ENCODE measurements around the gene KDM7A.

Gene KDM7A

DNA sequence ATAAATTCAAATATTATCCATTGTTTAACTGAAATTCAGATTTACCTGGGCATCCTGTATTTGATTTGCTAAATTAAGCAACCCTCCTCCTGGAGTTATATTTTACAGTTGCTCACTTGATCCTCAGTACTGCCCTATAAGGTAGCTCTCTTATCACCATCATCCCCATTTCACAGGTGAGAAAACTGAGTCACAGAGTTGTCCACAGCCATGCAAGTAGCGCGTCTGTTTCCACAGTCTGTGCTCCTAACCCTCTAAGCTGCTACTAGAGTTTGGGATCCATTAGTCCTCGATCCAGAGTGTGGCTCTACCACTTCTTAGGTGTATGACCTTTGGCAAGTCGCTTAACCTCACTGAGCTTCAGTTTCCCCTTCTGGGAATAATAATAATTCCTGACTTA, 34.9 kb upstream of the KDM7A start:
- no peak overlapping the region for H2AK5ac ChIP-seq (ENCODE audit: low read length)
- H4K91ac ChIP-seq (ENCODE audit: low read depth, low read length) = no peak overlapping the region
- H3K14ac ChIP-seq (ENCODE audit: low read length) = no peak overlapping the region
- no peaks in the 10 kb centered on the region for H3K79me2 ChIP-seq (ENCODE audit: control insufficient read depth, insufficient read depth, low read length, poor library complexity)
- no peak overlapping the region for H3K18ac ChIP-seq (ENCODE audit: low read length)
- H4K12ac ChIP-seq (ENCODE audit: low read depth, low read length) = no peak overlapping the region
- H3K4me1 ChIP-seq (ENCODE audit: control insufficient read depth in 1 of 2, insufficient read depth in 2 of 2, low read length in 2 of 2) = no peaks in the 10 kb centered on the region
- no peak overlapping the region for H3K23ac ChIP-seq (ENCODE audit: low read length)
- H2AFZ ChIP-seq (ENCODE audit: insufficient read depth, low read length, poor library complexity) = no peak overlapping the region
- H3K9me3 ChIP-seq (ENCODE audit: insufficient read depth, low read depth, low read length) = peaks cover 2% of the 10 kb centered on the region
- H3K4ac ChIP-seq (ENCODE audit: low read depth, low read length) = no peak overlapping the region
- H3K36me3 ChIP-seq (ENCODE audit: control insufficient read depth in 1 of 2, insufficient read depth in 2 of 2, low read length in 2 of 2) = no peaks in the 10 kb centered on the region
- no CpG with 5 or more reads among the region's 4 CpGs for WGBS (ENCODE audit: extremely low coverage, insufficient coverage, insufficient read length)
- DNase-seq = no peak
- H2BK12ac ChIP-seq (ENCODE audit: low read length) = no peak overlapping the region
- H4K8ac ChIP-seq (ENCODE audit: low read depth, low read length) = no peak overlapping the region
- H3K79me1 ChIP-seq (ENCODE audit: low read length) = no peaks in the 10 kb centered on the region
- H3K4me2 ChIP-seq (ENCODE audit: low read length) = no peak overlapping the region
- no peak overlapping the region for H3K27ac ChIP-seq (ENCODE audit: low read depth, low read length)
- H2BK5ac ChIP-seq (ENCODE audit: low read depth, low read length, poor library complexity) = no peak overlapping the region
- no peak overlapping the region for H2BK120ac ChIP-seq (ENCODE audit: insufficient read depth, low read length, poor library complexity)
- H3K27me3 ChIP-seq (ENCODE audit: insufficient read depth, low read length) = no peaks in the 10 kb centered on the region
- no peak overlapping the region for H3K4me3 ChIP-seq (ENCODE audit: low read depth, low read length)
- H3K9ac ChIP-seq (ENCODE audit: low read length) = no peak overlapping the region

DNA sequence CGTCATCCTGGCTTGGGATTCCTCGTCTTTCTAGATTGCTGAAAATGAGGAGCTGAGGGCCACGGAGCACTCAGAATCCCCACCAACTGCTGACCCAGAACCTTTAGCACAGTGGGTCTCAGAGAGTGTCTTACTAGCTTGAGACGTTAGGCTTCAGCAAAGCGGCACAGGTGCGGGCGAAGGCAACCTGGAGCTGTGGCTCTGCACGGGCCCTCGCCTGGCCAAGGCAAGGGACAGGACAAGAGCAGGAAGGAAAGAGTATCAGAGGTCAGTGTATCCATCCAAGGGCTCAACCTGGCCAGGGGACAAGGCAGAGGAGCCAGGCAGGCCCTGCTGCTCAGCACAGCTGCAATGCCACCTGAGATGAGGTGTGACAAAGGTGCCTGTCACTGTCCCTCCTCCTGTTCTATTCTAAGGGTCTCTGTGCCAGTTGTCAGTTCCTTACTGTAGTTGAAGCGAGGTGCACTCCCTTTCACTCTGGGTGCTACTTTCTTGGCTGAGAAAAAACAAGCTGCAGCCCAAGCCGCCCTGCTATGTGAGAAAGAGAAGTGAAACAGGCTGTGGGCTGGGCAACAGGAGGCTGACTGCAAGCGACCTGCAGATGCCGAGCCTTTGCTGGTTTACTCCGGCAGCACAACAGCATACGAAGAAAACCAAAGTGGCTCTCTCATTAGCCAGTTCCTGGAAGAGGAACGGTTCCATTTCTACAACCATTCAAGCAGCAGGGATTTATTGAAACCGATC, 33.3 kb upstream of the KDM7A start:
- no peaks in the 10 kb centered on the region for H3K27me3 ChIP-seq (ENCODE audit: insufficient read depth, low read length)

DNA sequence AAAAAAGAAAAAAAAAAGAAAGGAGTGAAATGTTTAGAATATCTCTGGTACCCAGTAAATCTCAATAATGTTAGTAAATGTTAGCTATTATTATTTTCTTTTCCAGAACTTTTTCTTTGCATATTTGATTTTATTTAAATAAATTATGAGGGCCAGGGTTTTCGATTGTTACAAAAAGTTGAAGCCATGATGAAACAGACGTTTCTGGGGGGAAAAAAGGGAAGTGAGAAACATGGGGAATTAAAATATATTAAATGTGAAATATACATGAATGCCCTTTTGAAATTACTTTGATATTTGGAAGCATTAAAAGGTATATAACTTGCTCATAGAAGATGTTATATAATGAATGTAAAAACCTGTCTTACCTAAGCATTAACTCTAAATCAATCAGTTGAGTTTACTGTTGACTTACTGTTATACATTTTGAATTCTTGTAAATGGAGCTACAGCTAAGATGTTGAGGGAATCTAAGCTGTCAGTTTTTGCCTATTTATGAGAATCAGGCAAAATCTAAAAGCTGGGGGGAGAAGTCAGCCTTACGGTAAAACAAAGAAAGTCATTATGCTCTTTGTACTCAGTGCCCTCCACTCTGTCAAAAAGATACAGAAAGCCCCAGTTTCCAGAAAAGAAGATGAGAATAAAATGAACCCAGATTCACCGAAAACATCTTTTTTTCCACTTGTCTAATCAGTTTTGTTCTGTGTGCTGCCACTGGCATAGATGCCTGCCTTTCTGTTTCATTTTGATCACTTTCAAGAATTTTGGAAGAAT, 30.0 kb upstream of the KDM7A start:
- H3K4me1 ChIP-seq (ENCODE audit: control insufficient read depth in 1 of 2, insufficient read depth in 2 of 2, low read length in 2 of 2) = no peaks in the 10 kb centered on the region
- no peak overlapping the region for H3K23ac ChIP-seq (ENCODE audit: low read length)
- H3K4me3 ChIP-seq (ENCODE audit: low read depth, low read length) = no peak overlapping the region
- H2AFZ ChIP-seq (ENCODE audit: insufficient read depth, low read length, poor library complexity) = no peak overlapping the region
- no CpG with 5 or more reads among the region's 4 CpGs for WGBS (ENCODE audit: extremely low coverage, insufficient coverage, insufficient read length)
- no peak overlapping the region for H2BK120ac ChIP-seq (ENCODE audit: insufficient read depth, low read length, poor library complexity)
- H3K4me2 ChIP-seq (ENCODE audit: low read length) = no peak overlapping the region
- H3K9me3 ChIP-seq (ENCODE audit: insufficient read depth, low read depth, low read length) = no peaks in the 10 kb centered on the region
- no peak overlapping the region for H4K8ac ChIP-seq (ENCODE audit: low read depth, low read length)
- no peak overlapping the region for H2BK5ac ChIP-seq (ENCODE audit: low read depth, low read length, poor library complexity)
- H3K14ac ChIP-seq (ENCODE audit: low read length) = no peak overlapping the region
- DNase-seq = no peak
- H3K27me3 ChIP-seq (ENCODE audit: insufficient read depth, low read length) = no peaks in the 10 kb centered on the region
- no peaks in the 10 kb centered on the region for H3K36me3 ChIP-seq (ENCODE audit: control insufficient read depth in 1 of 2, insufficient read depth in 2 of 2, low read length in 2 of 2)
- no peak overlapping the region for H2AK5ac ChIP-seq (ENCODE audit: low read length)
- no peak overlapping the region for H3K9ac ChIP-seq (ENCODE audit: low read length)
- no peak overlapping the region for H3K27ac ChIP-seq (ENCODE audit: low read depth, low read length)
- H3K4ac ChIP-seq (ENCODE audit: low read depth, low read length) = no peak overlapping the region
- no peak overlapping the region for H3K18ac ChIP-seq (ENCODE audit: low read length)
- H4K12ac ChIP-seq (ENCODE audit: low read depth, low read length) = no peak overlapping the region
- no peak overlapping the region for H2BK12ac ChIP-seq (ENCODE audit: low read length)
- H3K79me2 ChIP-seq (ENCODE audit: control insufficient read depth, insufficient read depth, low read length, poor library complexity) = no peaks in the 10 kb centered on the region
- no peak overlapping the region for H4K91ac ChIP-seq (ENCODE audit: low read depth, low read length)
- no peaks in the 10 kb centered on the region for H3K79me1 ChIP-seq (ENCODE audit: low read length)

More for the DNA sequence above, 33.3 kb upstream of the KDM7A start:
- H3K36me3 ChIP-seq (ENCODE audit: control insufficient read depth in 1 of 2, insufficient read depth in 2 of 2, low read length in 2 of 2) = no peaks in the 10 kb centered on the region
- no peak overlapping the region for H4K91ac ChIP-seq (ENCODE audit: low read depth, low read length)
- no peak overlapping the region for H3K4me2 ChIP-seq (ENCODE audit: low read length)
- H2AFZ ChIP-seq (ENCODE audit: insufficient read depth, low read length, poor library complexity) = no peak overlapping the region
- H2BK120ac ChIP-seq (ENCODE audit: insufficient read depth, low read length, poor library complexity) = no peak overlapping the region
- H2BK5ac ChIP-seq (ENCODE audit: low read depth, low read length, poor library complexity) = no peak overlapping the region
- no peak overlapping the region for H3K4me3 ChIP-seq (ENCODE audit: low read depth, low read length)
- no peak overlapping the region for H4K12ac ChIP-seq (ENCODE audit: low read depth, low read length)
- no peak overlapping the region for H3K4ac ChIP-seq (ENCODE audit: low read depth, low read length)
- H3K27ac ChIP-seq (ENCODE audit: low read depth, low read length) = no peak overlapping the region
- H3K79me1 ChIP-seq (ENCODE audit: low read length) = no peaks in the 10 kb centered on the region
- no CpG with 5 or more reads among the region's 17 CpGs for WGBS (ENCODE audit: extremely low coverage, insufficient coverage, insufficient read length)
- no peak overlapping the region for H4K8ac ChIP-seq (ENCODE audit: low read depth, low read length)
- H3K9me3 ChIP-seq (ENCODE audit: insufficient read depth, low read depth, low read length) = no peaks in the 10 kb centered on the region
- no peak overlapping the region for H2BK12ac ChIP-seq (ENCODE audit: low read length)
- no peak overlapping the region for H3K18ac ChIP-seq (ENCODE audit: low read length)
- no peak for DNase-seq
- no peak overlapping the region for H2AK5ac ChIP-seq (ENCODE audit: low read length)
- H3K4me1 ChIP-seq (ENCODE audit: control insufficient read depth in 1 of 2, insufficient read depth in 2 of 2, low read length in 2 of 2) = no peaks in the 10 kb centered on the region
- H3K14ac ChIP-seq (ENCODE audit: low read length) = no peak overlapping the region
- H3K9ac ChIP-seq (ENCODE audit: low read length) = no peak overlapping the region
- H3K23ac ChIP-seq (ENCODE audit: low read length) = no peak overlapping the region
- no peaks in the 10 kb centered on the region for H3K79me2 ChIP-seq (ENCODE audit: control insufficient read depth, insufficient read depth, low read length, poor library complexity)

DNA sequence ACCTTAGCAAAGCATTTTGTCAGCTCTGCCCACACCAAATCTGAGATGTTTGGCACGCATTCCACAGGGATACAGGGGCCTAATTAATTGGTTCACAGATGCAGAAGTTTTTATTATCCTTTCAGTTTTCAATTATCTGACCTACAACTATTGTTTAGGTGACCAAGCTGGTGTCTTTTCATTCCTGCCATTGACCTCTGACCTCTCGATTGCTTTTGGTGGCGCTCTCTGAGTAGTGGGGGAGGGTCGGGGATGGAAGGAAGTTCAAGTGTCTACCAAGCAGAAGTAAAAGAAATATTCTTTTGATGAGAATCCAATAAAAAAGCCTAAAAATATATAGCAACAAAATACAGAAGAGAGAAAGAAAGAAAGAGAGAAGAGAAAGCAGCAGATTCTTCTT, 28.8 kb upstream of the KDM7A start:
- no peak overlapping the region for H3K9ac ChIP-seq (ENCODE audit: low read length)
- no peak overlapping the region for H3K14ac ChIP-seq (ENCODE audit: low read length)
- no peak overlapping the region for H2BK12ac ChIP-seq (ENCODE audit: low read length)
- DNase-seq = no peak
- no peaks in the 10 kb centered on the region for H3K36me3 ChIP-seq (ENCODE audit: control insufficient read depth in 1 of 2, insufficient read depth in 2 of 2, low read length in 2 of 2)
- H4K91ac ChIP-seq (ENCODE audit: low read depth, low read length) = no peak overlapping the region
- H3K4me3 ChIP-seq (ENCODE audit: low read depth, low read length) = no peak overlapping the region
- no peak overlapping the region for H3K4me2 ChIP-seq (ENCODE audit: low read length)
- no CpG with 5 or more reads among the region's 4 CpGs for WGBS (ENCODE audit: extremely low coverage, insufficient coverage, insufficient read length)
- H3K9me3 ChIP-seq (ENCODE audit: insufficient read depth, low read depth, low read length) = no peaks in the 10 kb centered on the region
- no peak overlapping the region for H4K12ac ChIP-seq (ENCODE audit: low read depth, low read length)
- no peak overlapping the region for H2BK120ac ChIP-seq (ENCODE audit: insufficient read depth, low read length, poor library complexity)
- H2BK5ac ChIP-seq (ENCODE audit: low read depth, low read length, poor library complexity) = no peak overlapping the region
- no peak overlapping the region for H2AFZ ChIP-seq (ENCODE audit: insufficient read depth, low read length, poor library complexity)
- H3K4ac ChIP-seq (ENCODE audit: low read depth, low read length) = no peak overlapping the region
- H3K79me1 ChIP-seq (ENCODE audit: low read length) = no peaks in the 10 kb centered on the region
- H3K79me2 ChIP-seq (ENCODE audit: control insufficient read depth, insufficient read depth, low read length, poor library complexity) = no peaks in the 10 kb centered on the region
- H3K27me3 ChIP-seq (ENCODE audit: insufficient read depth, low read length) = no peaks in the 10 kb centered on the region
- H3K23ac ChIP-seq (ENCODE audit: low read length) = no peak overlapping the region
- H3K27ac ChIP-seq (ENCODE audit: low read depth, low read length) = no peak overlapping the region
- no peak overlapping the region for H4K8ac ChIP-seq (ENCODE audit: low read depth, low read length)
- no peak overlapping the region for H3K18ac ChIP-seq (ENCODE audit: low read length)
- H2AK5ac ChIP-seq (ENCODE audit: low read length) = no peak overlapping the region
- H3K4me1 ChIP-seq (ENCODE audit: control insufficient read depth in 1 of 2, insufficient read depth in 2 of 2, low read length in 2 of 2) = no peaks in the 10 kb centered on the region

All from trophoblast cell (in vitro differentiated cells and primary cell).